ENCODE data around the gene TGFB1.

Gene TGFB1

DNA sequence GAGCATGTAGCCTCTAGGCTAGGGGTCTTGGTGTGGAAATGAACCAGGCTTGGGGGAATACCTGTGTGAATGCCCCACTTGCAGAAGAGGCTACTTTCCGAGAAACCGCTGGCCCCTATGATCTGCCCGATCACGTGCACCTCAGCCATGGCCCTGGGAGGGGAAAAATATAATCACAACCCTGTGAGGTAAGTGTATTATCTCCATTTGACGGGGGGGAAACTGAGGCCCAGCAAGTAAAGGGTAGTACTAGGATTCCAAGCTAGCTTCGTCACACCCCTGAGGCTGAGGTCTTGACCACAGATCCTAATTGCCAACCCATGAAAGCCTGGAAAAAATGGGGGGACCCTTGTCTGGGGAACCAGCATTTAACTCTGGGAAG is 9.6 kb upstream of the TGFB1 start:
- no peak for ATAC-seq

DNA sequence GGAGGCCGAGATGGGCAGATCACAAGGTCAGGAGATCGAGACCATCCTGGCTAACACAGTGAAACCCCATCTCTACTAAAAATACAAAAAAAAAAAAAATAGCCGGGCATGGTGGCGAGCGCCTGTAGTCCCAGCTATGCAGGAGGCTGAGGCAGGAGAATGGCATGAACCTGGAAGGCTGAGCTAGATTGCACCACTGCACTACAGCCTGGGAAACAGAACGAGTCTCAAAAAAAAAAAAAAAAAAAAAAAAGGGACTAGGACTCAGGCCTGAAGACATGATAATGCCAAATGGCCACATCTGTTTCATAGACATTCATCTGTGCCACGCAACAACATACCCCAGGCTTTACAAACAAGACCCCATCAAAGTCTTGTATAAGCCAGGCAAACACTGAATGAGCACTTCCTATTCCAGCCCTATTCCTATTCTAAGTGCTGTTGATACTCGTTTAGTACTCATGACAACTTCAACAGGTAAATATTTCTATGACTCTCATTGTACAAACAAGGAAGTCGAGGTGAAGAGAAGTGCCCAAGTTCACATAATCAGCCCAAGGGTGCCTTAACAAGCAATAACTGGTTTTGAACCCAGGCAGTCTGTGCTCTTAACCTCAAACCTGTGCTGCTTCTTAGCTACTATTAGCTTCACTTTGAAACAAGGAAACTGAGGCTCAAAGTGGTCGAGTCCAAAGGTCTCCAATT is 8.6 kb upstream of the TGFB1 start:
- no peak for ATAC-seq
- TF ChIP-seq GLIS3 (CRISPR knock-in tag; IDR thresholded peaks at IDR 0.05) (no peak), ZNF70 (CRISPR knock-in tag; IDR thresholded peaks at IDR 0.05) (no peak), ZFP3 (CRISPR knock-in tag; IDR thresholded peaks at IDR 0.05) (no peak), RARB (CRISPR knock-in tag; IDR thresholded peaks at IDR 0.05) (no peak), ZFP30 (CRISPR knock-in tag; IDR thresholded peaks at IDR 0.05) (no peak), ISL1 (CRISPR knock-in tag; IDR thresholded peaks at IDR 0.05) (no peak), PPARA (CRISPR knock-in tag; IDR thresholded peaks at IDR 0.05; ENCODE audit: borderline replicate concordance) (no peak), ZNF565 (CRISPR knock-in tag; conservative IDR thresholded peaks at IDR 0.05; ENCODE audit: low read depth) (no peak), ZNF8 (CRISPR knock-in tag; IDR thresholded peaks at IDR 0.05) (no peak)
- TF ChIP-seq, protein P1, sequence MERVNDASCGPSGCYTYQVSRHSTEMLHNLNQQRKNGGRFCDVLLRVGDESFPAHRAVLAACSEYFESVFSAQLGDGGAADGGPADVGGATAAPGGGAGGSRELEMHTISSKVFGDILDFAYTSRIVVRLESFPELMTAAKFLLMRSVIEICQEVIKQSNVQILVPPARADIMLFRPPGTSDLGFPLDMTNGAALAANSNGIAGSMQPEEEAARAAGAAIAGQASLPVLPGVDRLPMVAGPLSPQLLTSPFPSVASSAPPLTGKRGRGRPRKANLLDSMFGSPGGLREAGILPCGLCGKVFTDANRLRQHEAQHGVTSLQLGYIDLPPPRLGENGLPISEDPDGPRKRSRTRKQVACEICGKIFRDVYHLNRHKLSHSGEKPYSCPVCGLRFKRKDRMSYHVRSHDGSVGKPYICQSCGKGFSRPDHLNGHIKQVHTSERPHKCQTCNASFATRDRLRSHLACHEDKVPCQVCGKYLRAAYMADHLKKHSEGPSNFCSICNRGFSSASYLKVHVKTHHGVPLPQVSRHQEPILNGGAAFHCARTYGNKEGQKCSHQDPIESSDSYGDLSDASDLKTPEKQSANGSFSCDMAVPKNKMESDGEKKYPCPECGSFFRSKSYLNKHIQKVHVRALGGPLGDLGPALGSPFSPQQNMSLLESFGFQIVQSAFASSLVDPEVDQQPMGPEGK (CRISPR knock-in tag; IDR thresholded peaks at IDR 0.05; ENCODE audit: borderline replicate concordance), result no peak
- TF ChIP-seq, protein P2, sequence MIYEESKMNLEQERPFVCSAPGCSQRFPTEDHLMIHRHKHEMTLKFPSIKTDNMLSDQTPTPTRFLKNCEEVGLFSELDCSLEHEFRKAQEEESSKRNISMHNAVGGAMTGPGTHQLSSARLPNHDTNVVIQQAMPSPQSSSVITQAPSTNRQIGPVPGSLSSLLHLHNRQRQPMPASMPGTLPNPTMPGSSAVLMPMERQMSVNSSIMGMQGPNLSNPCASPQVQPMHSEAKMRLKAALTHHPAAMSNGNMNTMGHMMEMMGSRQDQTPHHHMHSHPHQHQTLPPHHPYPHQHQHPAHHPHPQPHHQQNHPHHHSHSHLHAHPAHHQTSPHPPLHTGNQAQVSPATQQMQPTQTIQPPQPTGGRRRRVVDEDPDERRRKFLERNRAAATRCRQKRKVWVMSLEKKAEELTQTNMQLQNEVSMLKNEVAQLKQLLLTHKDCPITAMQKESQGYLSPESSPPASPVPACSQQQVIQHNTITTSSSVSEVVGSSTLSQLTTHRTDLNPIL (CRISPR knock-in tag; IDR thresholded peaks at IDR 0.05; ENCODE audit: low read depth), result no peak

More for the DNA sequence above, 9.6 kb upstream of the TGFB1 start:
- no peak for TF ChIP-seq TCF4 (CRISPR knock-in tag; IDR thresholded peaks at IDR 0.05; ENCODE audit: borderline replicate concordance)

DNA sequence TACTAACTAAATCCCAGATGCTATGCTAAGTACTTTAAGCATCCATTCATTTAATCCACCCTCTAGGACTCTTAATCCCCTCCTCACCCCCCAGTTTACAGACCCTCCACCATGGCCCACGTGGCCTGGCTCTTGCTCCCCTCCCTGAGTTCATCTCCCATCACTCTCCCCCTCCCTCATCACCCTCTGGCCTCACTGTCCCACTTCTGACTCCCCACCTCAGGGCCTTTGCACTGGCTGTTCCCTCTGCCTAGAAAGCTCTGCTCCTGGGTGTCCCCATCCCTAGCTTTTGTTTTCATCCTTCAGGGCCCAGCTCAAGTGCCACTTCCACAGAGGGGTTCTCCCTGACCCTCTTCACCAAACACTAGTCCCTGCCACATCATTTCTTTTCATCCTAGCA is 6.0 kb upstream of the TGFB1 start:
- no peak for TF ChIP-seq ESRRG (CRISPR knock-in tag; IDR thresholded peaks at IDR 0.05)
- TF ChIP-seq ARNTL (CRISPR knock-in tag; IDR thresholded peaks at IDR 0.05; ENCODE audit: borderline replicate concordance, low read depth), result no peak
- no peak for TF ChIP-seq ZFP30 (CRISPR knock-in tag; IDR thresholded peaks at IDR 0.05)
- TF ChIP-seq CSDC2 (CRISPR knock-in tag; IDR thresholded peaks at IDR 0.05), result no peak
- TF ChIP-seq, protein P3, sequence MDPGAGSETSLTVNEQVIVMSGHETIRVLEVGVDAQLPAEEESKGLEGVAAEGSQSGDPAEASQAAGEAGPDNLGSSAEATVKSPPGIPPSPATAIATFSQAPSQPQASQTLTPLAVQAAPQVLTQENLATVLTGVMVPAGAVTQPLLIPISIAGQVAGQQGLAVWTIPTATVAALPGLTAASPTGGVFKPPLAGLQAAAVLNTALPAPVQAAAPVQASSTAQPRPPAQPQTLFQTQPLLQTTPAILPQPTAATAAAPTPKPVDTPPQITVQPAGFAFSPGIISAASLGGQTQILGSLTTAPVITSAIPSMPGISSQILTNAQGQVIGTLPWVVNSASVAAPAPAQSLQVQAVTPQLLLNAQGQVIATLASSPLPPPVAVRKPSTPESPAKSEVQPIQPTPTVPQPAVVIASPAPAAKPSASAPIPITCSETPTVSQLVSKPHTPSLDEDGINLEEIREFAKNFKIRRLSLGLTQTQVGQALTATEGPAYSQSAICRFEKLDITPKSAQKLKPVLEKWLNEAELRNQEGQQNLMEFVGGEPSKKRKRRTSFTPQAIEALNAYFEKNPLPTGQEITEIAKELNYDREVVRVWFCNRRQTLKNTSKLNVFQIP (CRISPR knock-in tag; IDR thresholded peaks at IDR 0.05; ENCODE audit: borderline replicate concordance, low read depth), result no peak
- no peak for TF ChIP-seq ZC3H10 (CRISPR knock-in tag; IDR thresholded peaks at IDR 0.05)
- no peak for TF ChIP-seq TOX (CRISPR knock-in tag; IDR thresholded peaks at IDR 0.05; ENCODE audit: borderline replicate concordance)
- TF ChIP-seq, protein P4, sequence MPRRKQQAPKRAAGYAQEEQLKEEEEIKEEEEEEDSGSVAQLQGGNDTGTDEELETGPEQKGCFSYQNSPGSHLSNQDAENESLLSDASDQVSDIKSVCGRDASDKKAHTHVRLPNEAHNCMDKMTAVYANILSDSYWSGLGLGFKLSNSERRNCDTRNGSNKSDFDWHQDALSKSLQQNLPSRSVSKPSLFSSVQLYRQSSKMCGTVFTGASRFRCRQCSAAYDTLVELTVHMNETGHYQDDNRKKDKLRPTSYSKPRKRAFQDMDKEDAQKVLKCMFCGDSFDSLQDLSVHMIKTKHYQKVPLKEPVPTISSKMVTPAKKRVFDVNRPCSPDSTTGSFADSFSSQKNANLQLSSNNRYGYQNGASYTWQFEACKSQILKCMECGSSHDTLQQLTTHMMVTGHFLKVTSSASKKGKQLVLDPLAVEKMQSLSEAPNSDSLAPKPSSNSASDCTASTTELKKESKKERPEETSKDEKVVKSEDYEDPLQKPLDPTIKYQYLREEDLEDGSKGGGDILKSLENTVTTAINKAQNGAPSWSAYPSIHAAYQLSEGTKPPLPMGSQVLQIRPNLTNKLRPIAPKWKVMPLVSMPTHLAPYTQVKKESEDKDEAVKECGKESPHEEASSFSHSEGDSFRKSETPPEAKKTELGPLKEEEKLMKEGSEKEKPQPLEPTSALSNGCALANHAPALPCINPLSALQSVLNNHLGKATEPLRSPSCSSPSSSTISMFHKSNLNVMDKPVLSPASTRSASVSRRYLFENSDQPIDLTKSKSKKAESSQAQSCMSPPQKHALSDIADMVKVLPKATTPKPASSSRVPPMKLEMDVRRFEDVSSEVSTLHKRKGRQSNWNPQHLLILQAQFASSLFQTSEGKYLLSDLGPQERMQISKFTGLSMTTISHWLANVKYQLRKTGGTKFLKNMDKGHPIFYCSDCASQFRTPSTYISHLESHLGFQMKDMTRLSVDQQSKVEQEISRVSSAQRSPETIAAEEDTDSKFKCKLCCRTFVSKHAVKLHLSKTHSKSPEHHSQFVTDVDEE (CRISPR knock-in tag; IDR thresholded peaks at IDR 0.05), result no peak
- no peak for TF ChIP-seq GLIS3 (CRISPR knock-in tag; IDR thresholded peaks at IDR 0.05)
- TF ChIP-seq, protein P2 (CRISPR knock-in tag; IDR thresholded peaks at IDR 0.05; ENCODE audit: low read depth), result no peak
- no peak for TF ChIP-seq RARB (CRISPR knock-in tag; IDR thresholded peaks at IDR 0.05)
- TF ChIP-seq, protein P1 (CRISPR knock-in tag; IDR thresholded peaks at IDR 0.05; ENCODE audit: borderline replicate concordance), result no peak
- no peak for TF ChIP-seq ZNF8 (CRISPR knock-in tag; IDR thresholded peaks at IDR 0.05)
- no peak for TF ChIP-seq OSR1 (CRISPR knock-in tag; IDR thresholded peaks at IDR 0.05)
- TF ChIP-seq SNAI2 (CRISPR knock-in tag; IDR thresholded peaks at IDR 0.05), result no peak

More for the DNA sequence above, 6.0 kb upstream of the TGFB1 start:
- no peak for ATAC-seq
